ENCODE data around the gene UBE2D2. TPM values are rescaled to one million over a fixed set of nuclear protein-coding genes. Genes with fewer than 3 reads are reported as not detected.

The UBE2D2 gene
- total and polyA plus RNA-seq, 2 experiments from 2014 or later = 120 to 172 TPM

- H3K9me2 ChIP-seq (ENCODE audit: insufficient read depth) = no peaks in the 10 kb centered on the region
- peaks cover 13% of the 10 kb centered on the region for H3F3A ChIP-seq (replicated peaks; ENCODE audit: low read depth)
- Mint-ChIP-seq H3K4me3 (no peak overlapping the region), H3K4me1 (peaks cover 10% of the 10 kb centered on the region; the same call in 2 of the 3 replicates), H3K9me3 (0 out of 3 replicates have a peak, but pooled peaks cover 3% of the 10 kb centered on the region), H3K27ac (no peak overlapping the region), H3K36me3 (ENCODE audit: low read depth) (peaks cover 9% of the 10 kb centered on the region), H3K27me3 (ENCODE audit: insufficient read depth, low read depth, poor library complexity) (peaks cover 11% of the 10 kb centered on the region)
- no peak for TF ChIP-seq ZNF331 (CRISPR knock-in tag; IDR thresholded peaks at IDR 0.05; ENCODE audit: low read depth)
- no peak for TF ChIP-seq ETS1 (IDR thresholded peaks at IDR 0.05)
- no peak for TF ChIP-seq JUNB (IDR thresholded peaks at IDR 0.05; ENCODE audit: unreplicated experiment)
- TF ChIP-seq STAT1 (IDR thresholded peaks at IDR 0.05; ENCODE audit: unreplicated experiment) = no peak
- TF ChIP-seq CTCF (conservative IDR thresholded peaks at IDR 0.05; ENCODE audit: low read depth in 2 of 2) = no peak
- TF ChIP-seq ZNF462 (CRISPR knock-in tag; IDR thresholded peaks at IDR 0.05) = no peak
- TF ChIP-seq EZH2phosphoT487 (IDR thresholded peaks at IDR 0.05; ENCODE audit: unreplicated experiment) = no peak
- no peak for TF ChIP-seq ZNF114 (CRISPR knock-in tag; IDR thresholded peaks at IDR 0.05)
- no peak for TF ChIP-seq POLR2AphosphoS5 (IDR thresholded peaks at IDR 0.05; ENCODE audit: low read depth)
- no peak for TF ChIP-seq NANOG (IDR thresholded peaks at IDR 0.05; ENCODE audit: borderline replicate concordance)
- TF ChIP-seq CREB1 (CRISPR knock-in tag; IDR thresholded peaks at IDR 0.05; ENCODE audit: low read depth) = no peak
- no peak for TF ChIP-seq EZH2 (IDR thresholded peaks at IDR 0.05; ENCODE audit: low read depth, unreplicated experiment)
- no peak for TF ChIP-seq REST (IDR thresholded peaks at IDR 0.05; ENCODE audit: unreplicated experiment)
- H3K79me2 ChIP-seq (replicated peaks; ENCODE audit: insufficient read depth) = peaks cover 12% of the 10 kb centered on the region
- no peaks in the 10 kb centered on the region for H3K36me3 ChIP-seq (ENCODE audit: insufficient read depth)
- no peak overlapping the region for H3K4me2 ChIP-seq
- H3K4me1 ChIP-seq (ENCODE audit: insufficient read depth) = peaks cover 3% of the 10 kb centered on the region
- ATAC-seq (no peak), DNase-seq (ENCODE audit: low spot score) (no peak)
- no peaks in the 10 kb centered on the region for H3K27me3 ChIP-seq (ENCODE audit: insufficient read depth)
- H3K27ac ChIP-seq (ENCODE audit: low read depth) = no peak overlapping the region
- H2AFZ ChIP-seq = no peak overlapping the region
- H4K20me1 ChIP-seq (replicated peaks; ENCODE audit: insufficient read depth) = peaks cover 5% of the 10 kb centered on the region
- H3K4me3 ChIP-seq = no peak overlapping the region
Observed at GRCh38 chr5:139557811-139558210, 3.3 kb upstream of the UBE2D2 start.
